ENCODE measurements around the gene SEMA4D.

The SEMA4D gene

DNA sequence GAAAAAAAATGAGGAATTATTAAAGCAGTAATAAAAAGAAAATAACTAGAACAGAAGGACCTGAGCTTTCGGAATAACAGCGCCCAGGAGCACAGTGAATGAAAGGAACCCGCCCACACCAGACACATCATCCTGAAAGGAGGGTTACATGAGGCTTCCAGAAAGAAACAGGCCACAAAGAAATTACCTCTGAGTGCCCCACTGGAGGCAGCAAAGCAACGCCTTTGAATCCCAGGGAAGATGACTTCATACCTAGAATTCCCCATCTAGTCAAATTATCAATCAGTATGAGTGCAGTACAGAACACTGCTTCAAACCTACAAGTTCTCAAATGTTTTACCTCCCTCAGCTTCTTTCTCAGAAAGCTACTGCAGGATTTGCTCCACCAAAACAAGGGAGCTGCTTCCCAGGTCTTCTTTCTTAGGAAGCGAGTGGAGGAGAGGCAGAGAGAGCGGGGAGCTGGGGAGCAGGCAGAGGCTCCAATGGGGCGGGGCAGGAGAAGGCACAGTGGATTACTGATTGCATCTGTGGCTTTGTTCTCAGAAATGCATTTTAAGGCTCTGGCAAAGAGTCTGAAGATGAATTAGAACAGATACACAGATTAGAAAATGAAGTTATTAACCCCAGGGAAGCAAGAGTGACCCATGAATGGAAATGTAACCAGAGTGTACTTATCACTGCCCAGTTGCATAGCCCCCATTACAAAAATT is 87.1 kb downstream of the SEMA4D start:
- peaks cover 25% of the 10 kb centered on the region for H3K36me3 ChIP-seq (ENCODE audit: control insufficient read depth, insufficient read depth, low read length)
- TF ChIP-seq, protein P1, sequence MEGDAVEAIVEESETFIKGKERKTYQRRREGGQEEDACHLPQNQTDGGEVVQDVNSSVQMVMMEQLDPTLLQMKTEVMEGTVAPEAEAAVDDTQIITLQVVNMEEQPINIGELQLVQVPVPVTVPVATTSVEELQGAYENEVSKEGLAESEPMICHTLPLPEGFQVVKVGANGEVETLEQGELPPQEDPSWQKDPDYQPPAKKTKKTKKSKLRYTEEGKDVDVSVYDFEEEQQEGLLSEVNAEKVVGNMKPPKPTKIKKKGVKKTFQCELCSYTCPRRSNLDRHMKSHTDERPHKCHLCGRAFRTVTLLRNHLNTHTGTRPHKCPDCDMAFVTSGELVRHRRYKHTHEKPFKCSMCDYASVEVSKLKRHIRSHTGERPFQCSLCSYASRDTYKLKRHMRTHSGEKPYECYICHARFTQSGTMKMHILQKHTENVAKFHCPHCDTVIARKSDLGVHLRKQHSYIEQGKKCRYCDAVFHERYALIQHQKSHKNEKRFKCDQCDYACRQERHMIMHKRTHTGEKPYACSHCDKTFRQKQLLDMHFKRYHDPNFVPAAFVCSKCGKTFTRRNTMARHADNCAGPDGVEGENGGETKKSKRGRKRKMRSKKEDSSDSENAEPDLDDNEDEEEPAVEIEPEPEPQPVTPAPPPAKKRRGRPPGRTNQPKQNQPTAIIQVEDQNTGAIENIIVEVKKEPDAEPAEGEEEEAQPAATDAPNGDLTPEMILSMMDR (IDR thresholded peaks at IDR 0.05; ENCODE audit: insufficient read depth, low read length, poor library complexity, severe bottlenecking), result peak; percentile 45
- no peak overlapping the region; the same call in 1 of the 2 replicates for H3K4me3 ChIP-seq (replicated peaks; ENCODE audit: low read depth, low read length)
- no peaks in the 10 kb centered on the region for H3K27me3 ChIP-seq (replicated peaks; ENCODE audit: control insufficient read depth, insufficient read depth, low read length)
- peak; percentile 40 for DNase-seq (ENCODE audit: extremely low read depth, insufficient read length)

DNA sequence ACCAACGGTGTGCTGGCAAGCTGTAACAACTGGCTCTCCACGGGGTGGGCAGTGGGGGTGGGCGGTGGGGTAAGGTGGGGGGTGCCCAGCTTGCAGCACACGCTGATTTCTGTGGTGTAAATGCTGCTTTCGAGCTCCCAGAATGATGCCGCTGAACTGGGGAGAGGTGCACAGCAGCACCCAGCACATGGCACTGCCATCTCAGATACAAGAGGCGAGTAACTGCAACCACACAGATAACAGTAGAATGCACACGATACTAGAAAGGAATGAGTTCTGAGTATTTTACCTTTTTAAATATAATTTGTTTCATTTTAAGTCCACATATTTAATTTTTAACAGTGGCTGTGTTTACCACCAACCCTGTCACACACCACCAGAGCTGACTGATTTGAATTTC is 87.9 kb downstream of the SEMA4D start:
- Histone ChIP-seq H3K4me3 (replicated peaks; ENCODE audit: low read depth, low read length) (no peak overlapping the region; the same call in 1 of the 2 replicates), H3K36me3 (ENCODE audit: control insufficient read depth, insufficient read depth, low read length) (peaks cover 23% of the 10 kb centered on the region), H3K27me3 (replicated peaks; ENCODE audit: control insufficient read depth, insufficient read depth, low read length) (no peaks in the 10 kb centered on the region)
- TF ChIP-seq, protein P1 (IDR thresholded peaks at IDR 0.05; ENCODE audit: insufficient read depth, low read length, poor library complexity, severe bottlenecking), result no peak
- no peak for DNase-seq (ENCODE audit: extremely low read depth, insufficient read length)

DNA sequence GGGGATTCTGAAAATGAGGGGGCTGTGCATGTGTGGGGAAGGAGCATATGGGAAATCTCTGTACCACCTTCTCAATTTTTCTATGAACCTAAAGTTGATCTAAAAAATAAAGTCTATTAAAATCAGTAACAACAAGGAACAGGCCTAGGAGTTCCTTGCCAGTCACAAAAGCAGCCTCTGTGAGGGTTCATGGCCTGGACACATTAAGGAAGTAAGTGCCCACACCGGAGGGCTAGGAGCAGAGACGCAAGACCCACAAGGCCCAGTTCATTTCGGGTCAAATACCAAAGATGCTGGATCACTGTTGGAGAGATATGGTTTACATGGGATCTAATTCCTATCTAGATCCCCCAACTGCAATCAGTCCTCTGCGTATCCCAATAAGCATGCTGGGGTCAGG is 88.4 kb downstream of the SEMA4D start:
- no peak for DNase-seq (ENCODE audit: extremely low read depth, insufficient read length)
- Histone ChIP-seq H3K27me3 (replicated peaks; ENCODE audit: control insufficient read depth, insufficient read depth, low read length) (no peaks in the 10 kb centered on the region), H3K4me3 (replicated peaks; ENCODE audit: low read depth, low read length) (no peak overlapping the region), H3K36me3 (ENCODE audit: control insufficient read depth, insufficient read depth, low read length) (peaks cover 19% of the 10 kb centered on the region)
- TF ChIP-seq, protein P1 (IDR thresholded peaks at IDR 0.05; ENCODE audit: insufficient read depth, low read length, poor library complexity, severe bottlenecking), result no peak

DNA sequence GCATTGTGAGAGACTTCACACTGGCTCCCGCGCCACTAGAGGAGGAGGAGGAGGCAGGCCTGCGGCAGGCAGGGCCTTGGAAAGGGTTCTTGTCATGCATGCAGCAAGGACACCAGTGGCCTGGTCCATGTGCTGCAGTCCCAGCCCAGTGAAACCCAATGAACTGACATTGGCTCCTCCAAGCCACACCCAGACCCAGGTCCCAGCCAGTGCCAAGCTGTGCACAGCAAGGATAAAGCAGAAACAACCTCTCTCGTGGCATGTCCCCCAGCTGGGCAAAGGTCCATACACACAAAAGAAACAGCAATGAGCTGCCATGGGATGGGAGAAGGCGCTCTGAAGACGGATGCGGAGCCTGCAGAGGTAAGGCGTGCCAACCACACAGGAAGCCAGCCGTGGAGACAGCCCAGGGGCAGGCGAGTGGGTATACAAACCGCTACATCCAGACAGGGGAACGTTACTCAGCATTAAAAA is 89.2 kb downstream of the SEMA4D start:
- DNase-seq (ENCODE audit: extremely low read depth, insufficient read length), result peak; percentile 44
- H3K4me3 ChIP-seq (replicated peaks; ENCODE audit: low read depth, low read length), result no peak overlapping the region; the same call in 1 of the 2 replicates
- H3K27me3 ChIP-seq (replicated peaks; ENCODE audit: control insufficient read depth, insufficient read depth, low read length), result no peaks in the 10 kb centered on the region
- TF ChIP-seq, protein P1 (IDR thresholded peaks at IDR 0.05; ENCODE audit: insufficient read depth, low read length, poor library complexity, severe bottlenecking), result no peak
- H3K36me3 ChIP-seq (ENCODE audit: control insufficient read depth, insufficient read depth, low read length), result peaks cover 13% of the 10 kb centered on the region

DNA sequence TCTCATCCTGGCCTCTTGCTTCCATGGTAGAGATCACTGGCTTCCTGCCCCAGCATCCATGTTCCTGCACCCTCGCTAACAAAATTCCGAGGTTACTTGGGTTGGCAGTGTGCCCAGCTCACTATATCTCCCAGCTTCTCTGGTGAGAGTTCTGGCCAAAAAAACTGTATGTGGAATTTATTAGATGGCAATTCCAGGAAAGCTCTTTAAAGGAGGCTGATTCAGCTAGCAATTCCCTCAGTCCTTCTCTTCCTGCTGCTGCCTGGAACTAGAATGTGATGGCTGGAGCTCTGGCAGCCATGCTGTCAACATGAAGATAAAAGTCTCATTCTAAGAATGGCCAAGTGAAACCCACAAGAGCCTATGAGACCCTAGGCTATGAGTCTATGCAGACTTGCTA is 90.8 kb downstream of the SEMA4D start:
- H3K27me3 ChIP-seq (replicated peaks; ENCODE audit: control insufficient read depth, insufficient read depth, low read length), result no peaks in the 10 kb centered on the region
- no peak for DNase-seq (ENCODE audit: extremely low read depth, insufficient read length)
- H3K4me3 ChIP-seq (replicated peaks; ENCODE audit: low read depth, low read length), result no peak overlapping the region
- TF ChIP-seq, protein P1 (IDR thresholded peaks at IDR 0.05; ENCODE audit: insufficient read depth, low read length, poor library complexity, severe bottlenecking), result no peak
- peaks cover 10% of the 10 kb centered on the region for H3K36me3 ChIP-seq (ENCODE audit: control insufficient read depth, insufficient read depth, low read length)

All from GM06990 (cell line).